T-helper 2 cell treated with Interferon-gamma antibody and Interleukin-4, amounts not matched to agents 5 μg/mL and 100 μg/mL, for 36 hours (primary cell): ENCODE data around the gene ABCC2.
"Not testable (repeated sequence)": the region's sequence is repeated elsewhere in the genome, so short reads cannot be mapped to it uniquely, and the experiment has no call there.

Source experiments
- DNase-seq: peaks from one replicate; pipeline ENCODE4 v3.0.0; 2021; ENCODE audit warnings: low spot score
- H3K27ac Mint-ChIP-seq: one replicate; pipeline ENCODE4 v1.8.0; 2021; ENCODE audit warnings: mild to moderate bottlenecking, mixed read lengths
- H3K27me3 Mint-ChIP-seq: one replicate; pipeline ENCODE4 v1.8.0; 2021; ENCODE audit warnings: low read depth, mixed read lengths
- H3K36me3 Mint-ChIP-seq: one replicate; pipeline ENCODE4 v1.8.0; 2021; ENCODE audit warnings: low read depth, mixed read lengths
- H3K4me1 Mint-ChIP-seq: one replicate; pipeline ENCODE4 v1.8.0; 2021; ENCODE audit warnings: low read depth, mixed read lengths
- H3K4me3 Mint-ChIP-seq: one replicate; pipeline ENCODE4 v1.8.0; 2022; ENCODE audit warnings: mild to moderate bottlenecking, moderate library complexity, mixed read lengths
- H3K9me3 Mint-ChIP-seq: one replicate; pipeline ENCODE4 v1.8.0; 2021; ENCODE audit warnings: mixed read lengths

ABCC2 gene

GRCh38 chr10:99894613-99895012 lies 112.2 kb downstream of the ABCC2 start:
- no peak overlapping the region for H3K4me3 Mint-ChIP-seq
- H3K4me1 Mint-ChIP-seq, result no peaks in the 10 kb centered on the region
- H3K36me3 Mint-ChIP-seq, result no peaks in the 10 kb centered on the region
- no peaks in the 10 kb centered on the region for H3K9me3 Mint-ChIP-seq
- H3K27me3 Mint-ChIP-seq, result no peaks in the 10 kb centered on the region
- DNase-seq, result no peak
- no peak overlapping the region for H3K27ac Mint-ChIP-seq

GRCh38 chr10:99895066-99895465 lies 112.6 kb downstream of the ABCC2 start:
- not testable (repeated sequence) for H3K9me3 Mint-ChIP-seq, DNase-seq, H3K27me3 Mint-ChIP-seq, H3K36me3 Mint-ChIP-seq, H3K4me3 Mint-ChIP-seq, H3K4me1 Mint-ChIP-seq, H3K27ac Mint-ChIP-seq

- no peaks in the 10 kb centered on the region for H3K4me1 Mint-ChIP-seq
- no peak overlapping the region for H3K4me3 Mint-ChIP-seq
- no peaks in the 10 kb centered on the region for H3K36me3 Mint-ChIP-seq
- DNase-seq, result no peak
- H3K27me3 Mint-ChIP-seq, result no peaks in the 10 kb centered on the region
- no peaks in the 10 kb centered on the region for H3K9me3 Mint-ChIP-seq
- H3K27ac Mint-ChIP-seq, result no peak overlapping the region
These were observed 113.4 kb downstream of the ABCC2 start for GRCh38 chr10:99895867-99896266.
